IMR-90 (cell line): ENCODE data around the gene WNK4. TPM values are rescaled to one million over a fixed set of nuclear protein-coding genes. Genes with fewer than 3 reads are reported as not detected.

Experiments used
- ATAC-seq: fragments of 200-7000 bp; cut with Tn5 transposase; 2 replicates; pipeline ENCODE4 v1.9.1; 2020; ENCODE audit warnings: low read depth, mild to moderate bottlenecking, moderate library complexity
- BruUV-seq: library from RNA; stranded (reverse); fragments of 400-500 nt; replicated peaks from 2 replicates; lab custom pipeline; 2021; lab: Mats Ljungman, UMichigan
- CTCF ChIA-PET: fragments of 300-600 bp; formaldehyde crosslinking; extraction: SDS; loops from one replicate; lab custom pipeline; 2021; ENCODE audit warnings: antibody characterized with exemption; lab: Yijun Ruan, JAX
- POLR2A ChIA-PET: fragments of 300-600 bp; sonication (Branson Sonifier 250); formaldehyde crosslinking; loops from one replicate; lab custom pipeline; 2022; ENCODE audit warnings: antibody characterized with exemption; ENCODE audit not compliant: unreplicated experiment; lab: Charles Lee
- DNase-seq: peaks from one replicate; pipeline ENCODE4 v3.0.0; 2013
- H2AFZ ChIP-seq: replicated peaks from 2 replicates; pipeline ENCODE3; 2013; ENCODE audit warnings: low read length, mild to moderate bottlenecking; ENCODE audit not compliant: poor library complexity
- H2AK5ac ChIP-seq: 2 replicates; pipeline ENCODE4 v1.6.1; 2013; ENCODE audit warnings: low read depth, low read length, inconsistent platforms
- H2AK9ac ChIP-seq: replicated peaks from 2 replicates; pipeline ENCODE3; 2013; ENCODE audit warnings: mild to moderate bottlenecking, low read depth, low read length, moderate library complexity; ENCODE audit not compliant: poor library complexity
- H2BK120ac ChIP-seq: 2 replicates; pipeline ENCODE4 v1.6.1; 2013; ENCODE audit warnings: low read depth, low read length, inconsistent platforms
- H2BK15ac ChIP-seq: 3 replicates; pipeline ENCODE4 v1.6.1; 2013; ENCODE audit warnings: low read depth, low read length, inconsistent platforms
- H2BK20ac ChIP-seq: 2 replicates; pipeline ENCODE4 v1.6.1; 2013; ENCODE audit warnings: low read depth, mild to moderate bottlenecking, inconsistent platforms, low read length, moderate library complexity
- H2BK5ac ChIP-seq: 2 replicates; pipeline ENCODE4 v1.6.1; 2013; ENCODE audit warnings: mild to moderate bottlenecking, low read depth, low read length, inconsistent platforms; ENCODE audit not compliant: poor library complexity, severe bottlenecking
- H3K14ac ChIP-seq: replicated peaks from 2 replicates; pipeline ENCODE4 v1.6.1; 2013; ENCODE audit warnings: low read depth, low read length, inconsistent platforms
- H3K18ac ChIP-seq: 2 replicates; pipeline ENCODE4 v1.6.1; 2013; ENCODE audit warnings: low read depth, low read length, control low read depth
- H3K23ac ChIP-seq: 2 replicates; pipeline ENCODE4 v1.6.1; 2013; ENCODE audit warnings: low read depth, low read length, inconsistent platforms
- H3K27ac ChIP-seq: 2 replicates; pipeline ENCODE4 v1.5.1; 2013; ENCODE audit warnings: mild to moderate bottlenecking, control low read depth, low read length; ENCODE audit not compliant: insufficient read depth
- H3K27me3 ChIP-seq: 2 replicates; pipeline ENCODE4 v1.6.1; 2013; ENCODE audit warnings: low read length; ENCODE audit not compliant: control insufficient read depth, insufficient read depth
- H3K36me3 ChIP-seq: 2 replicates; pipeline ENCODE4 v1.6.1; 2013; ENCODE audit warnings: low read length, mixed read lengths; ENCODE audit not compliant: control insufficient read depth, insufficient read depth
- H3K4ac ChIP-seq: 2 replicates; pipeline ENCODE4 v1.6.1; 2013; ENCODE audit warnings: low read depth, low read length, inconsistent platforms
- H3K4me1 ChIP-seq: 2 replicates; pipeline ENCODE4 v1.6.1; 2013; ENCODE audit warnings: low read length, mixed read lengths; ENCODE audit not compliant: control insufficient read depth, insufficient read depth
- H3K4me2 ChIP-seq: 2 replicates; pipeline ENCODE4 v1.6.1; 2013; ENCODE audit warnings: low read depth, mild to moderate bottlenecking, control low read depth, low read length, moderate library complexity
- H3K4me3 ChIP-seq: 2 replicates; pipeline ENCODE4 v1.5.1; 2013; ENCODE audit warnings: low read depth, mild to moderate bottlenecking, control low read depth, low read length, moderate library complexity; ENCODE audit not compliant: insufficient read depth
- H3K56ac ChIP-seq: 2 replicates; pipeline ENCODE4 v1.6.1; 2013; ENCODE audit warnings: low read length, inconsistent platforms; ENCODE audit not compliant: insufficient read depth; ENCODE audit errors: extremely low read depth
- H3K79me1 ChIP-seq, 2 experiments: 2 replicates each; pipeline ENCODE4 v1.6.1; 2013; ENCODE audit warnings: low read length in 2 of 2, inconsistent platforms in 1 of 2, low read depth in 1 of 2
- H3K9ac ChIP-seq: 2 replicates; pipeline ENCODE4 v1.6.1; 2013; ENCODE audit warnings: low read depth, low read length, control low read depth
- H3K9me1 ChIP-seq: 2 replicates; pipeline ENCODE4 v1.6.1; 2013; ENCODE audit warnings: low read length, inconsistent platforms; ENCODE audit not compliant: insufficient read depth
- H3K9me3 ChIP-seq: 2 replicates; pipeline ENCODE4 v1.6.1; 2013; ENCODE audit warnings: low read length; ENCODE audit not compliant: control insufficient read depth, insufficient read depth
- H4K20me1 ChIP-seq: 2 replicates; pipeline ENCODE4 v1.6.1; 2013; ENCODE audit warnings: low read length, inconsistent platforms; ENCODE audit not compliant: insufficient read depth
- H4K5ac ChIP-seq: 2 replicates; pipeline ENCODE4 v1.6.1; 2013; ENCODE audit warnings: mild to moderate bottlenecking, low read depth, low read length, control low read depth
- H4K8ac ChIP-seq, 2 experiments: 2 replicates each; pipeline ENCODE4 v1.6.1; 2013; ENCODE audit warnings: low read depth in 2 of 2, low read length in 2 of 2, control low read depth in 1 of 2, inconsistent platforms in 1 of 2
- H4K91ac ChIP-seq: 2 replicates; pipeline ENCODE4 v1.6.1; 2013; ENCODE audit warnings: low read depth, low read length, inconsistent platforms; ENCODE audit not compliant: insufficient read depth
- BHLHE40 ChIP-seq: fragments of 150-350 bp; IDR thresholded peaks from 2 replicates; pipeline ENCODE4 v1.6.1; 2016; ENCODE audit warnings: mild to moderate bottlenecking, low read depth, low read length
- CEBPB ChIP-seq: IDR thresholded peaks from 2 replicates; pipeline ENCODE4 v1.6.1; 2012; ENCODE audit warnings: low read depth, low read length, improper control_type of control experiment
- ELK1 ChIP-seq: fragments of 150-350 bp; IDR thresholded peaks from 2 replicates; pipeline ENCODE4 v1.6.1; 2016; ENCODE audit warnings: low read depth, mild to moderate bottlenecking, low read length, moderate library complexity, borderline replicate concordance
- FOS ChIP-seq: fragments of 150-350 bp; IDR thresholded peaks from 2 replicates; pipeline ENCODE4 v1.6.1; 2016; ENCODE audit warnings: low read depth, low read length
- MAFK ChIP-seq: IDR thresholded peaks from 2 replicates; pipeline ENCODE4 v1.6.1; 2012; ENCODE audit warnings: low read depth, low read length, improper control_type of control experiment
- MAZ ChIP-seq: IDR thresholded peaks from 2 replicates; pipeline ENCODE4 v1.6.1; 2012; ENCODE audit warnings: low read depth, mild to moderate bottlenecking, low read length, improper control_type of control experiment, moderate library complexity, borderline replicate concordance
- POLR2A ChIP-seq: IDR thresholded peaks from 2 replicates; pipeline ENCODE4 v1.6.1; 2012; ENCODE audit warnings: mild to moderate bottlenecking, low read depth, low read length
- RAD21 ChIP-seq: IDR thresholded peaks from 2 replicates; pipeline ENCODE4 v1.6.1; 2012; ENCODE audit warnings: low read length, improper control_type of control experiment
- SMC3 ChIP-seq: fragments of 150-350 bp; IDR thresholded peaks from 2 replicates; pipeline ENCODE4 v1.6.1; 2016; ENCODE audit warnings: low read depth, mild to moderate bottlenecking, antibody characterized with exemption, low read length, moderate library complexity
- USF2 ChIP-seq: fragments of 150-350 bp; IDR thresholded peaks from 2 replicates; pipeline ENCODE4 v1.6.1; 2017; ENCODE audit warnings: mild to moderate bottlenecking, antibody characterized with exemption, low read length, low read depth
- WGBS, 2 experiments: methylation state at CpG; one replicate each; pipeline versions ENCODE4 v1.1.5 to v1.1.7; 2013; ENCODE audit warnings: missing lambda C conversion rate in 2 of 2; ENCODE audit not compliant: insufficient read length in 1 of 2; ENCODE audit errors: extremely low coverage in 2 of 2; 5-methylcytosine and 5-hydroxymethylcytosine counted together
- dilution Hi-C: fragments of 300-500 bp; cut with HindIII; formaldehyde crosslinking; loops from one replicate; pipeline ENCODE4 v1.14.3; 2018; ENCODE audit warnings: low sequenced_read_pairs; ENCODE audit not compliant: unreplicated experiment
- in situ Hi-C: fragments of 300-500 bp; cut with MboI; formaldehyde crosslinking; loops from 3 replicates; pipeline ENCODE4 v1.14.3; 2019; ENCODE audit warnings: low sequenced_read_pairs, inconsistent platforms, mixed read lengths
- intact Hi-C: fragments of 100-400 bp; cut with micrococcal nuclease; formaldehyde crosslinking; loops from 2 replicates; pipeline ENCODE4 v1.10.0; 2022
- polyA plus RNA-seq, 3 experiments: library from polyadenylated mRNA; depleted of rRNA; stranded (reverse); fragments of >200 nt; gene quantifications; 2 replicates each; pipeline ENCODE4 v1.2.3, GENCODE V29; 2012; ENCODE audit warnings: low replicate concordance in 1 of 3
- total RNA-seq: library from RNA; depleted of rRNA; stranded (reverse); fragments of >200 nt; gene quantifications from 2 replicates; pipeline ENCODE4 v1.2.3, GENCODE V29; 2012

WNK4 gene
- total and polyA plus RNA-seq, 2 of the 4 experiments (the other 2 are of a cell fraction), result 1.3 to 15.1 TPM

- CTCF ChIA-PET, result interaction anchor here (1.4 kb wide), 1 partner anchor 9 kb away, joined by 5 read pairs; no protein-coding TSS in a partner anchor
- Histone ChIP-seq H3K9me3 (no peaks in the 10 kb centered on the region), H2BK120ac (no peak overlapping the region), H4K91ac (no peak overlapping the region), H4K5ac (no peak overlapping the region), H3K14ac (no peak overlapping the region), H2BK15ac (no peak overlapping the region), H3K56ac (no peak overlapping the region), H3K79me1 (no peaks in the 10 kb centered on the region), H3K36me3 (no peaks in the 10 kb centered on the region), H4K20me1 (no peaks in the 10 kb centered on the region), H3K4me2 (no peak overlapping the region), H2AFZ (peak overlapping the region; percentile 14), H2BK20ac (no peak overlapping the region), H3K4me1 (no peaks in the 10 kb centered on the region), H3K4me3 (no peak overlapping the region), H3K27me3 (peaks cover 52% of the 10 kb centered on the region), H2AK9ac (no peak overlapping the region), H2BK5ac (no peak overlapping the region), H3K23ac (no peak overlapping the region), H4K8ac (no peak overlapping the region), H3K9ac (no peak overlapping the region), H3K18ac (no peak overlapping the region), H3K4ac (no peak overlapping the region), H3K27ac (no peak overlapping the region), H3K9me1 (no peaks in the 10 kb centered on the region), H2AK5ac (no peak overlapping the region)
- intact Hi-C loops (no loop called here), dilution Hi-C loops (no loop called here), in situ Hi-C loops (no loop called here)
- no TSS peak for BruUV-seq
- POLR2A ChIA-PET, result no interaction called here
- TF ChIP-seq SMC3 (no peak), ELK1 (no peak), BHLHE40 (no peak), USF2 (no peak), MAFK (no peak), CEBPB (no peak), FOS (no peak), MAZ (no peak), RAD21 (no peak), POLR2A (no peak)
- DNase-seq (peak; percentile 41), ATAC-seq (no peak)
- WGBS, 2 experiments, result 80% methylated on average over 1 of the region's 3 CpGs; no CpG with 5 or more reads in 1 of the 2 experiments
These were observed 25.6 kb upstream of the WNK4 start for GRCh38 chr17:42754782-42755181.
